ENCODE data around the gene HSPA1B.
"Not testable (repeated sequence)": the region's sequence is repeated elsewhere in the genome, so short reads cannot be mapped to it uniquely, and the experiment has no call there.

The HSPA1B gene

GRCh38 chr6:31860349-31860748, 32.8 kb downstream of the HSPA1B start:
- no peak for DNase-seq (ENCODE audit: low read depth)

GRCh38 chr6:31861150-31861549, 33.6 kb downstream of the HSPA1B start:
- DNase-seq (ENCODE audit: low read depth) = no peak

GRCh38 chr6:31861919-31862343, 34.4 kb downstream of the HSPA1B start:
- DNase-seq (ENCODE audit: low read depth) = no peak

GRCh38 chr6:31862344-31863235, 35.1 kb downstream of the HSPA1B start, which contains the start of gene NEU1:
TSS of gene NEU1 (minus strand) at chr6:31862821. CDS start at chr6:31862776, 45 bp downstream.
- DNase-seq (ENCODE audit: low read depth) = peak; percentile 99

GRCh38 chr6:31864123-31864562, 36.6 kb downstream of the HSPA1B start:
- not testable (repeated sequence) for DNase-seq (ENCODE audit: low read depth)

- no peak for DNase-seq (ENCODE audit: low read depth)
Observed at GRCh38 chr6:31864818-31865204, 37.3 kb downstream of the HSPA1B start.

GRCh38 chr6:31865205-31866118, 37.9 kb downstream of the HSPA1B start:
- no peak for DNase-seq (ENCODE audit: low read depth)

- not testable (repeated sequence) for DNase-seq (ENCODE audit: low read depth)
Observed at GRCh38 chr6:31868658-31868971, 41.1 kb downstream of the HSPA1B start.

- DNase-seq (ENCODE audit: low read depth) = no peak
Observed at GRCh38 chr6:31869343-31869742, 41.8 kb downstream of the HSPA1B start.

GRCh38 chr6:31870385-31870921, 42.9 kb downstream of the HSPA1B start:
- DNase-seq (ENCODE audit: low read depth) = no peak

GRCh38 chr6:31871046-31871659, 43.6 kb downstream of the HSPA1B start:
- no peak for DNase-seq (ENCODE audit: low read depth)

GRCh38 chr6:31874084-31874670, 46.6 kb downstream of the HSPA1B start:
- DNase-seq (ENCODE audit: low read depth) = no peak

- DNase-seq (ENCODE audit: low read depth) = no peak
Observed at GRCh38 chr6:31874836-31875572, 47.5 kb downstream of the HSPA1B start.

- no peak for DNase-seq (ENCODE audit: low read depth)
Observed at GRCh38 chr6:31875877-31876276, 48.3 kb downstream of the HSPA1B start.

GRCh38 chr6:31876357-31876756, 48.8 kb downstream of the HSPA1B start:
- no peak for DNase-seq (ENCODE audit: low read depth)

GRCh38 chr6:31877125-31877650, 49.6 kb downstream of the HSPA1B start:
- no peak for DNase-seq (ENCODE audit: low read depth)

GRCh38 chr6:31877651-31878161, 50.2 kb downstream of the HSPA1B start:
- no peak for DNase-seq (ENCODE audit: low read depth)

- DNase-seq (ENCODE audit: low read depth) = no peak
Observed at GRCh38 chr6:31878222-31878621, 50.7 kb downstream of the HSPA1B start.

GRCh38 chr6:31878726-31879125, 51.2 kb downstream of the HSPA1B start, which contains the start of gene SLC44A4:
TSS of gene SLC44A4 (minus strand) at chr6:31878997. CDS start at chr6:31878980, 17 bp downstream.
- DNase-seq (ENCODE audit: low read depth) = no peak

GRCh38 chr6:31879143-31879542, 51.6 kb downstream of the HSPA1B start:
- no peak for DNase-seq (ENCODE audit: low read depth)

Measured in GM04503 (cell line).